HL-60 (cell line): ENCODE measurements around the gene HERC2.
"Not testable (repeated sequence)": the region's sequence is repeated elsewhere in the genome, so short reads cannot be mapped to it uniquely, and the experiment has no call there.

ENCODE experiments used
- CTCF ChIP-seq: IDR thresholded peaks from one replicate; pipeline ENCODE4 v1.5.1; 2011; ENCODE audit warnings: low read length, control low read depth, inconsistent platforms; ENCODE audit not compliant: insufficient read depth
- GABPA ChIP-seq: IDR thresholded peaks from 2 replicates; pipeline ENCODE4 v1.6.1; 2012; ENCODE audit warnings: low read depth
- POLR2AphosphoS5 ChIP-seq: IDR thresholded peaks from 2 replicates; pipeline ENCODE4 v1.6.1; 2012; ENCODE audit warnings: low read depth
- REST ChIP-seq: IDR thresholded peaks from 2 replicates; pipeline ENCODE4 v1.6.1; 2012; ENCODE audit warnings: low read depth; ENCODE audit not compliant: insufficient replicate concordance

- TF ChIP-seq CTCF, REST, POLR2AphosphoS5, GABPA: not testable (repeated sequence)
Measured at GRCh38 chr15:28227303-28227702, 94.7 kb downstream of the HERC2 start.
